NAMALWA (cell line): Measurements from ENCODE around the gene PRCP.
A peak's percentile ranks its signal among the peaks of the same experiment; 100 is the strongest.
"Not testable (repeated sequence)": the region's sequence is repeated elsewhere in the genome, so short reads cannot be mapped to it uniquely, and the experiment has no call there.

Source experiments
- DNase-seq: peaks from one replicate; pipeline ENCODE4 v3.0.0-alpha.2; 2015; ENCODE audit warnings: low spot score

Gene PRCP

GRCh38 chr11:82900277-82901164 lies at the start of gene PRCP:
Gene PRCP (minus strand): TSS chr11:82900430. CDS start chr11:82900402, 28 bp downstream.
- peak; percentile 94 for DNase-seq

GRCh38 chr11:82949352-82949751 lies 49.1 kb upstream of the PRCP start:
- no peak for DNase-seq

GRCh38 chr11:82945682-82946081 lies 45.5 kb upstream of the PRCP start:
- no peak for DNase-seq

GRCh38 chr11:82945041-82945440 lies 44.8 kb upstream of the PRCP start:
- not testable (repeated sequence) for DNase-seq

- DNase-seq: no peak
Observed at GRCh38 chr11:82944198-82944597, 44.0 kb upstream of the PRCP start.

GRCh38 chr11:82943430-82943829 lies 43.2 kb upstream of the PRCP start:
- DNase-seq: not testable (repeated sequence)

- DNase-seq: no peak
Observed at GRCh38 chr11:82942376-82942775, 42.1 kb upstream of the PRCP start.

GRCh38 chr11:82939456-82939855 lies 39.2 kb upstream of the PRCP start:
- no peak for DNase-seq

- DNase-seq: no peak
Observed at GRCh38 chr11:82937554-82937953, 37.3 kb upstream of the PRCP start.

GRCh38 chr11:82936261-82936660 lies 36.0 kb upstream of the PRCP start:
- no peak for DNase-seq

- no peak for DNase-seq
Observed at GRCh38 chr11:82932564-82932963, 32.3 kb upstream of the PRCP start.

- DNase-seq: peak; percentile 10
Observed at GRCh38 chr11:82930734-82931133, 30.5 kb upstream of the PRCP start.

GRCh38 chr11:82930229-82930628 lies 30.0 kb upstream of the PRCP start:
- DNase-seq: peak; percentile 67

- no peak for DNase-seq
Observed at GRCh38 chr11:82929121-82929520, 28.9 kb upstream of the PRCP start.

GRCh38 chr11:82927264-82927880 lies 27.1 kb upstream of the PRCP start:
- peak; percentile 85 for DNase-seq

GRCh38 chr11:82924522-82925224 lies 24.4 kb upstream of the PRCP start:
- no peak for DNase-seq

- DNase-seq: not testable (repeated sequence)
Observed at GRCh38 chr11:82922396-82923173, 22.4 kb upstream of the PRCP start.

GRCh38 chr11:82920227-82920626 lies 20.0 kb upstream of the PRCP start:
- DNase-seq: peak; percentile 16

- DNase-seq: not testable (repeated sequence)
Observed at GRCh38 chr11:82919786-82920185, 19.6 kb upstream of the PRCP start.

- no peak for DNase-seq
Observed at GRCh38 chr11:82909015-82909640, 8.9 kb upstream of the PRCP start.

- DNase-seq: no peak
Observed at GRCh38 chr11:82908311-82908710, 8.1 kb upstream of the PRCP start.
